ENCODE measurements around the gene RAB17. TPM values are rescaled to one million over a fixed set of nuclear protein-coding genes. Genes with fewer than 3 reads are reported as not detected.

RAB17 gene
- total and polyA plus RNA-seq, 2 experiments from 2014 or later = 58.3 to 99.1 TPM

GRCh38 chr2:237600205-237600846 is 9.8 kb upstream of the RAB17 start:
- Histone ChIP-seq H3K9me3 (ENCODE audit: low read depth) (no peaks in the 10 kb centered on the region), H2AFZ (no peak overlapping the region), H3K4me3 (no peak overlapping the region), H3K27me3 (no peaks in the 10 kb centered on the region), H3K36me3 (replicated peaks; ENCODE audit: insufficient read depth, low read depth) (no peaks in the 10 kb centered on the region), H3K4me1 (ENCODE audit: insufficient read depth) (peaks cover 37% of the 10 kb centered on the region), H3K27ac (peak overlapping the region; percentile 84), H3K79me2 (no peaks in the 10 kb centered on the region), H3K4me2 (peak overlapping the region; percentile 65), H3K9me2 (replicated peaks; ENCODE audit: insufficient read depth) (no peaks in the 10 kb centered on the region), H4K20me1 (ENCODE audit: insufficient read depth, poor library complexity, severe bottlenecking) (no peaks in the 10 kb centered on the region)
- 37% methylated on average over 16 of the region's 16 CpGs for WGBS (ENCODE audit: low lambda C conversion rate, missing lambda C conversion rate)
- DNase-seq (ENCODE audit: low spot score) = peak; percentile 68
- TF ChIP-seq CTCF (IDR thresholded peaks at IDR 0.05; ENCODE audit: poor library complexity) (peak; percentile 39), EZH2 (IDR thresholded peaks at IDR 0.05; ENCODE audit: borderline replicate concordance) (no peak)

- Histone ChIP-seq H3K79me2 (no peaks in the 10 kb centered on the region), H3K27me3 (no peaks in the 10 kb centered on the region), H3K36me3 (replicated peaks; ENCODE audit: insufficient read depth, low read depth) (no peaks in the 10 kb centered on the region), H3K4me2 (peak overlapping the region; percentile 65), H3K4me1 (ENCODE audit: insufficient read depth) (peaks cover 43% of the 10 kb centered on the region), H4K20me1 (ENCODE audit: insufficient read depth, poor library complexity, severe bottlenecking) (no peaks in the 10 kb centered on the region), H3K9me3 (ENCODE audit: low read depth) (no peaks in the 10 kb centered on the region), H2AFZ (no peak overlapping the region), H3K9me2 (replicated peaks; ENCODE audit: insufficient read depth) (no peaks in the 10 kb centered on the region), H3K4me3 (no peak overlapping the region), H3K27ac (peak overlapping the region; percentile 84)
- TF ChIP-seq EZH2 (IDR thresholded peaks at IDR 0.05; ENCODE audit: borderline replicate concordance) = no peak
- no peak for DNase-seq (ENCODE audit: low spot score)
- WGBS (ENCODE audit: low lambda C conversion rate, missing lambda C conversion rate) = 78% methylated on average over 9 of the region's 9 CpGs
Observed at GRCh38 chr2:237599465-237600110, 9.1 kb upstream of the RAB17 start.

GRCh38 chr2:237598468-237599208 is 8.1 kb upstream of the RAB17 start:
- H3K4me1 ChIP-seq (ENCODE audit: insufficient read depth) = peaks cover 45% of the 10 kb centered on the region
- no peak overlapping the region for H3K27ac ChIP-seq
- no peak for DNase-seq (ENCODE audit: low spot score)
- WGBS (ENCODE audit: low lambda C conversion rate, missing lambda C conversion rate) = 78% methylated on average over 14 of the region's 14 CpGs
- no peaks in the 10 kb centered on the region for H3K36me3 ChIP-seq (replicated peaks; ENCODE audit: insufficient read depth, low read depth)
- H2AFZ ChIP-seq = no peak overlapping the region
- H4K20me1 ChIP-seq (ENCODE audit: insufficient read depth, poor library complexity, severe bottlenecking) = no peaks in the 10 kb centered on the region
- no peaks in the 10 kb centered on the region for H3K27me3 ChIP-seq
- H3K79me2 ChIP-seq = no peaks in the 10 kb centered on the region
- H3K9me2 ChIP-seq (replicated peaks; ENCODE audit: insufficient read depth) = no peaks in the 10 kb centered on the region
- TF ChIP-seq CTCF (IDR thresholded peaks at IDR 0.05; ENCODE audit: poor library complexity) (no peak), EZH2 (IDR thresholded peaks at IDR 0.05; ENCODE audit: borderline replicate concordance) (no peak), EZH2phosphoT487 (IDR thresholded peaks at IDR 0.05; ENCODE audit: low read depth, severe bottlenecking, unreplicated experiment) (no peak)
- H3K9me3 ChIP-seq (ENCODE audit: low read depth) = no peaks in the 10 kb centered on the region
- H3K4me2 ChIP-seq = no peak overlapping the region
- H3K4me3 ChIP-seq = no peak overlapping the region

Measured in hepatocyte (in vitro differentiated cells).